Measurements from ENCODE around the gene COL23A1.

GRCh38 chr5:178279026-178279722, 311.0 kb downstream of the COL23A1 start:
- no peak for TF ChIP-seq CTCF (conservative IDR thresholded peaks at IDR 0.05; ENCODE audit: low read depth, low read length)
- no peak for TF ChIP-seq EZH2 (IDR thresholded peaks at IDR 0.05; ENCODE audit: low read length, unreplicated experiment)

Data from PC-3 (cell line).